ENCODE results near the gene PACRG. TPM values are rescaled to one million over a fixed set of nuclear protein-coding genes. Genes with fewer than 3 reads are reported as not detected.

Gene PACRG
- total RNA-seq, 1 experiment from 2014 or later: 0.26 TPM

GRCh38 chr6:163255265-163255664 is 527.5 kb downstream of the PACRG start:
- peaks cover 5 to 9% of the 10 kb centered on the region in 2 experiments; a peak in 3 of 5 replicates for H3K9me3 Mint-ChIP-seq
- H4K20me1 ChIP-seq (ENCODE audit: control insufficient read depth, insufficient read depth, insufficient read length): no peaks in the 10 kb centered on the region
- H2BK120ac ChIP-seq (ENCODE audit: low read depth, low read length, poor library complexity, severe bottlenecking): no peak overlapping the region
- no peak overlapping the region for H2BK20ac ChIP-seq (ENCODE audit: low read depth, low read length, poor library complexity, severe bottlenecking)
- peaks cover 11% of the 10 kb centered on the region for H3K27me3 ChIP-seq (ENCODE audit: insufficient read depth, low read length)
- H3K56ac ChIP-seq (ENCODE audit: insufficient read length, low read depth, low read length): no peak overlapping the region
- H2BK5ac ChIP-seq (ENCODE audit: insufficient read length, low read length): no peak overlapping the region
- H3K14ac ChIP-seq (ENCODE audit: insufficient read depth, low read length): no peak overlapping the region
- no peaks in the 10 kb centered on the region for H3K9me3 ChIP-seq (ENCODE audit: control insufficient read depth, low read depth, low read length)
- no peak overlapping the region for H3K23ac ChIP-seq (ENCODE audit: insufficient read length, low read depth, low read length)
- no peaks in the 10 kb centered on the region for H3K79me1 ChIP-seq (ENCODE audit: insufficient read depth, low read depth, low read length, poor library complexity, severe bottlenecking)
- H4K91ac ChIP-seq (ENCODE audit: insufficient read length, low read depth, low read length): no peak overlapping the region
- WGBS (ENCODE audit: extremely low coverage, insufficient read length, low lambda C conversion rate): no CpG with 5 or more reads among the region's 2 CpGs
- no peaks in the 10 kb centered on the region for H3K79me2 ChIP-seq (ENCODE audit: insufficient read depth, low read length)
- H3K4me3 Mint-ChIP-seq: no peak overlapping the region
- H4K5ac ChIP-seq (ENCODE audit: insufficient read length, low read depth, low read length): no peak overlapping the region
- H2AK5ac ChIP-seq (ENCODE audit: insufficient read length, low read length): no peak overlapping the region
- H3K4me2 ChIP-seq (ENCODE audit: insufficient read depth, insufficient read length, low read length): no peak overlapping the region
- H3K36me3 Mint-ChIP-seq (ENCODE audit: insufficient read depth in 1 of 3, low read depth in 3 of 3): peaks cover 7 to 9% (median 8%) of the 10 kb centered on the region in 3 experiments; a peak in 5 of 7 replicates
- H3K27ac Mint-ChIP-seq: no peak overlapping the region
- no peak overlapping the region for H3K9ac ChIP-seq (ENCODE audit: extremely low read depth, insufficient read length, low read length)
- no peak for TF ChIP-seq CTCF (conservative IDR thresholded peaks at IDR 0.05)
- no peaks in the 10 kb centered on the region for H3K23me2 ChIP-seq (ENCODE audit: insufficient read length, low read depth, low read length, poor library complexity, severe bottlenecking)
- peaks cover 28 to 31% of the 10 kb centered on the region in 2 experiments for H3K4me1 Mint-ChIP-seq
- H3K4ac ChIP-seq (ENCODE audit: low read depth, low read length): no peak overlapping the region
- H3K4me1 ChIP-seq (ENCODE audit: insufficient read depth, low read length): peaks cover 2% of the 10 kb centered on the region; the same call in 1 of the 2 replicates
- no peak for DNase-seq
- H3K27me3 Mint-ChIP-seq (ENCODE audit: low read depth): peaks cover 36% of the 10 kb centered on the region
- H3T11ph ChIP-seq (ENCODE audit: low read length): no peak overlapping the region
- no peak overlapping the region for H2BK12ac ChIP-seq (ENCODE audit: insufficient read length, low read depth, low read length)
- H3K27ac ChIP-seq (ENCODE audit: insufficient read length, low read depth, low read length): no peak overlapping the region
- no peak overlapping the region for H4K8ac ChIP-seq (replicated peaks; ENCODE audit: insufficient read length, low read depth, low read length)
- H2BK15ac ChIP-seq (ENCODE audit: low read depth, low read length): no peak overlapping the region
- H3K18ac ChIP-seq (ENCODE audit: insufficient read length, low read depth, low read length): no peak overlapping the region
- no peak overlapping the region for H2AFZ ChIP-seq (ENCODE audit: low read length)
